ENCODE data around the gene DTX4.

DNA sequence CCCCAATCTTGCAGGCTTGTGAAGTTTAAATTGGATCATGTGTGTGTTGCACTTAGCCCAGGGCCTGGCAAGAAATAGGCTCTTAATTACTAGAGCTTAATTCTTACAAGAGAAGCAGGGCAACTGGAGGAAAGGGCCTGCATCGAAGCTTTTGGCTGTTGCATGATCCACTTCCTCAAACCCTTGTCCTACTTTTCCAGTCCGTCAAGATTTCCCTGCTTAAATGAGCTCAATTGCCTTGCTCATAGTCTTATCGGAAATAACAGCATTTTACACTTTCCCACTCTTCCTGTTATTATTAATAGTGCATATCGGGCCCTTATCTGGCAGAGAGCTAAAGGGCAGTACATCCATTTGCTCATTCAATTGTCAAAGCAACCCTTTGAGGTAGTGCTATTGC, 18.1 kb downstream of the DTX4 start:
- no peak for TF ChIP-seq YY1 (IDR thresholded peaks at IDR 0.05; ENCODE audit: insufficient read depth, insufficient read length)
- no peak for TF ChIP-seq ZNF274 (IDR thresholded peaks at IDR 0.05; ENCODE audit: low read depth, low read length)

All from NT2/D1 (cell line).